Stimulated activated CD4-positive, alpha-beta T cell treated with anti-CD3 and anti-CD28 coated beads, Interleukin-12 subunit alpha, Interleukin-12 subunit beta, amount 100 ng/mL, for 4 hours (primary cell): ENCODE data around the gene WARS2.

Experiments
- DNase-seq: peaks from one replicate; pipeline ENCODE4 v3.0.0-alpha.2; 2020

Gene WARS2

GRCh38 chr1:119080586-119080985 lies 59.9 kb downstream of the WARS2 start:
- no peak for DNase-seq

DNA sequence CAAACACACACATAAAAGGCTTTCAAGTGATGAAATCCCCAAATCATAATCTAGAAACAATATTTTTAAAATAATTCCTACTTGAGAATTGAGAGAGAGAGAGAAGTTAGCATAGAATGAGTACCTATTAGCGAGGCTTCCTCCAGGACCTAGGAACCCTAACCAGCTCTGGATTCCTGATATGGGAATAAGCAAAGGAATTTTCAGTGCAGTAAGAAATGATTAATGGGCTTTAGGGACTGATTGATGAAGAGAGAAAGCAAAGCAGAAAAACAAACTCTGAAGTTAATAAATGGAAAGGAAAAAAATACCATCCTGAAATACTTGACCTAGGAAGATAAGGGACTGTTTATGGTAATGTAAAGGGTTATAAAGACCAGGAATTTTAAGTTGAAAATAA lies 60.6 kb downstream of the WARS2 start:
- no peak for DNase-seq

- DNase-seq: no peak
Measured at GRCh38 chr1:119075614-119076013, 64.8 kb downstream of the WARS2 start.

GRCh38 chr1:119071321-119071720 lies 69.1 kb downstream of the WARS2 start:
- DNase-seq: no peak

DNA sequence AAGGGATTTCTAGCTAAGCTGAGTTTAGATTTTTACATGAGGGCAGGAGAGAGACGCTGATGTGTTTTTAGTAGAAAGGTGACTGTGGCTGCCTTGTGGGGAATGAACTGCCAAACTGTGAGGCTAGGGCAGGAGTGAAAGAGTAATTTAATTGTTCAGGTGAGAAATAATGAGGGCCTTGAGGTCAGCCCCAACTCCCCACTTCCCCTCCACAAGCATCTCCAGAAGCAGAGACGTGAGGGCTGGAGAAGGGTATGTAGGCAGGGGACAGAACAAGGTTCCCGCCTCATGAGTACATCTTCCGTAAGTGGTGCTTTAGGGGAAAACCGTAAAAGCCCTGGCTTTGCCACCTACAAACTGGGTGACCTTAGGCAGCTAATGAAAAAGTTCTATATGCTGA lies 70.8 kb downstream of the WARS2 start:
- DNase-seq: no peak

- no peak for DNase-seq
Measured at GRCh38 chr1:119068427-119068826, 72.0 kb downstream of the WARS2 start.

DNA sequence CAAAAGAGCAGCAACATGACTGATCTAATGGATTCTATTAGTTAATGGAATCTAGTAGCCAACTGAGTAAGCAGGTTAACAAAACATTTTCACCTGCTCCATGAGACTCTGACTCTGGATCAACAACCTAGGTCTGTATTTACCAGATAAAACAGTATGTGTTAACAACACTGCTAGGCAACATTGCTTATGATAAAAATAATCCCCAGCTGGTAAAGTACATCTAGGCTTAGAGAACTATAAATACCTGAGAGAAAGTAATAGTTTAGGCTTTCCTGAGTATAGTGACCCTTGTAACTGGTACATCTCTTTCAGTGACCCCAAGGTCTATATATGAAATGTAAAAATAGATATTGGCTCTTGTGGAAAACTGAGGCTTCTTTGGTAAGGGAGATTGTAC lies 78.8 kb downstream of the WARS2 start:
- no peak for DNase-seq

DNA sequence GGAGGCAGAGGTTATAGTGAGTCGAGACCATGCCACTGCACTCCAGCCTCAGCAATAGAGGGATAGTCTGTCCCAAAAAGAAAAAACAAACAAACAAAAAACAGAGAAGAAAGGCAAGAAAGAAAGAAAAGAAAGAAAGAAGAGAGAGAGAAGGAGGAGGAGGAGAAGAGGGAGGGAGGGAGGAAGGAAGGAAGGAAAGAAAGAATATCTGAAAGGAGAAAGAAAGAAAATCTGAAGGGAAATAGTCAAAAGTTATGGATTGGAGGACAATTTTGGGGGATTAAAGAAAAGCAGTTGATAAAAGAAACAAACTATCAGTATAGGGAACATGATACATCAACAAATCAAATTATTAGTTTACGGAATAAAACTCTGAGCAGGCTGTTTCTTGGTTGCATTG lies 84.9 kb downstream of the WARS2 start:
- no peak for DNase-seq

DNA sequence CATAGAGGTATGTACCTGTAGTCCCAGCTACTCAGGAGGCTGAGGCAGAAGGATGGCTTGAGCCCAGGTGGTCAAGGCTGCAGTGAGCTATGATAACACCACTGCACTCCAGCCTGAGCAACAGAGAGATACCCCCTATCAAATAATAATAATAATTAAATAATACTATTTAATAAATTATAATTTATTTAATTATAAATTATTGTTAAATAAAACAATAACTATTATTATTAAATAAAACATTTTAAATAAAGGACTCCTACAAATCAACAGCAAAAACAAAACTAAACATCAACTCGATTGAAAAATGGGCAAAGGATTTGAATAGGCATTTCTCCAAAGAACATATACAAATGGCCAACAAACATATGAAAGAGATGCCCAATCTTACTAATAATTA lies 86.5 kb downstream of the WARS2 start:
- no peak for DNase-seq

- DNase-seq: no peak
Measured at GRCh38 chr1:119052267-119052666, 88.2 kb downstream of the WARS2 start.

DNA sequence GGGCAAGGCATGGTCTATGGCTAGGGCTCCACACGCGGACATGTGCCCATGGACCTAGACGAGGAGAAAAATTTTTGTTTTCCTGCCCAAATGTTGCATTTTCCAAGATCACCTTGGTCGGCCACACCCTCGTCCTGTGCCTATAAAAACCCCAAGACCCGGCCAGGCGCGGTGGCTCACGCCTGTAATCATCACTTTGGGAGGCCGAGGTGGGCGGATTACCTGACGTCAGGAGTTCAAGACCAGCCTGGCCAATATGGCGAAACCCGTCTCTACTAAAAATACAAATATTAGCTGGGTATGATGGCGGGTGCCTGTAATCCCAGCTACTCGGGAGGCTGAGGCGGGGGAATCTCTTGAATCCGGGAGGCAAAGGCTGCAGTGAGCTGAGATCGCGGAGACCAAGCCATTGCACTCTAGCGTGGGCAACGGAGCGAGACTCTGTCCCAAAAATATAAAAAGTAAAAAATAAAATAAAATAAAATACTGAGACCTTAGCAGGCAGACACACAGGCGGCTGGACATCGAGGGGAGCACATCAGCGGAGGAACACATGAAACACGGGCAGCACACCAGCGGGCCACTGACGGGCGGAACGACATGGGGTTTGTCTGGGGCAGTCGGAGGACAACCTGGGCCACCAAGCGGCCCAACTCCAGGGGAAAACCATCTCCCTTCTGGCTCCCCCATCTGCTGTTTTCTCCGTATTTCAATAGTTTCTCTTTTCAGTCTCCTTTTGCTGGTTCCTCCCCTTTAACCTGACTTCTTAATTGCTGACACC lies 91.6 kb downstream of the WARS2 start:
- no peak for DNase-seq

GRCh38 chr1:119046785-119047438 lies 93.5 kb downstream of the WARS2 start:
- DNase-seq: no peak

GRCh38 chr1:119046429-119046784 lies 94.0 kb downstream of the WARS2 start:
- no peak for DNase-seq

DNA sequence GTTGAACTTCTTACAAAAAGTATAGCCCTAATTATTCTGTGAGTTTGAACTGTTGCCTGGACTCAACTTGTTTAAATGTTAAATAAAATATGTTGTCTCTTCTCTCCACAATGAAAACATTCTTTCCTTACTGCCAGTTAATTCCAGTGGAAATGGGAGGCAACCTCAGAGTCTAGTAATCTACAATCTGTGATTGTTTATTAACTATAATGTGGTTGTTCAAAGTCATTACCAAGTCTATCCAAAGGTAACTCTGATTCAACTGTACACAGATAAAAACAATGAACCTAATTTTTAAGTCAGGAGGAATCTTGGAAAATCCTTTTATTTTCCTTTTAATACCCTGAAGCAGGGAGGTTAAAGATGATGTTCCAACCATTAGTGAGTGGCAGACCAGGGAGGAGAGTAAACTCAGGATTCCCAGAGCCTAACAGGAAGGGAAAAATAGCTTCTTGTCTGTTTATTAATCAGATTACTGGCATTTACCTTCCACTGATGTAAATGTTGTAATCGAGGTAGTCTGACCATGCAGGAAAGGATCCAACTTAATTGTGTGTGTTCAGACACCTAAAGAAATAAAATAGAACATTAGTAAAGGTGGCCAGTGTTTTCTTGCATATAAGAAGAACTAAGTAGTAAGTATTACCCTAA lies 95.2 kb downstream of the WARS2 start:
- DNase-seq: no peak

DNA sequence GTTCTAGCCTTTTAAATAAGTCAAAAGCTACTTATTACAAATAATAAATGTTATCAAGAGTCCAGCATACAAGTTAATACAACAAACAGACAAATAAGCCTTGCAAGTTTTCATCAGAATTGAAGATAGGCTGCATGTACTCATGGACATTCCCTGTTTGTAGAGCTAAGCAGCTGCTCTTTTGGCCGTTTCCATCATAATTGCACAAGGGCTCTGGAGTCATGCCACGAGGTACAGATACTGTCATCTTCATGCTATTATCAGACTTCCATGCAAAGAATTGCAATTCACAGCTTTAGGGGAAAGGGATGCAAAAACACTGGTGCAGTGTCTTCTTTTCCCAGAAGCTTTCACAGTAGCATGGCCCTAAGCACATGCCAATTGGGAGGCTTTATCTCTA lies 99.5 kb downstream of the WARS2 start:
- no peak for DNase-seq

DNA sequence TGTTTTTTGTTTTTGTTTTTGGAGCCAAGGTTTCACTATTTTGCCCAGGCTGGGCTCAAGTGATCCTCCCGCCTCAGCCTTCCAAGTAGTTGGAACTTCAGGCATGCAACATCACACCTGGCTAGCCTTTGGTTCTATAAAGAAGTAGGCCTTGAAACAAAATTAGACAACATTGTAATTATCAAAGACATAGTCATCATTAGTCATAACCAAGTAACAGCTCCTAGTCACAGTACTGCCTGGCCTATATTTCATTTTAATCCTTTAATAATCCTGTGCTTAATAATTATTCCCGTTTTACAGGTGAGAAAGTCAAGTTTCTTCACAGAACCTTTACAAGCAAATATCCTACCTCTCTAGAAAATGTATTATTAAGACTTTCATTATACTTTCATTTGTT lies 100.0 kb downstream of the WARS2 start:
- DNase-seq: no peak

DNA sequence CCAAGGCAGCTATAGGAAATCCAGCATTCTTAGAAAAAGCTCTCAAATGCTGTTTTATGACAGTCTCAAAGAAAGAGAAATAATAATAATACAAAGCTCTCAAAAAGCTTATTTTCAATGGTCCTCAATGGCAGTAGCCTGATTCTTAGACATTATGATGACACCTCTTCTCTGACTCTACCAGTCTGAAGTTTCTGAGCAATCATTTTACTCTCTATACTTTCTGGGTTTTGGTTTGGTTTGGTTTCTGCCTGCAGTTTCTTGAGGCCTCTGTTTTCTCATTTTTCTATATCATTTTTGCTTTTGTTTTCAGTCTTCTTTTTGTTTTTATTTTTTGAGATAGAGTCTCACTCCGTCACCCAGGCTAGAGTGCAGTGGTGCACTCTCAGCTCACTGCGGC lies 102.1 kb downstream of the WARS2 start:
- DNase-seq: no peak

GRCh38 chr1:119034359-119034758 lies 106.1 kb downstream of the WARS2 start:
- DNase-seq: no peak

GRCh38 chr1:119032986-119033385 lies 107.5 kb downstream of the WARS2 start:
- no peak for DNase-seq

- DNase-seq: no peak
Measured at GRCh38 chr1:119027759-119028158, 112.7 kb downstream of the WARS2 start.

DNA sequence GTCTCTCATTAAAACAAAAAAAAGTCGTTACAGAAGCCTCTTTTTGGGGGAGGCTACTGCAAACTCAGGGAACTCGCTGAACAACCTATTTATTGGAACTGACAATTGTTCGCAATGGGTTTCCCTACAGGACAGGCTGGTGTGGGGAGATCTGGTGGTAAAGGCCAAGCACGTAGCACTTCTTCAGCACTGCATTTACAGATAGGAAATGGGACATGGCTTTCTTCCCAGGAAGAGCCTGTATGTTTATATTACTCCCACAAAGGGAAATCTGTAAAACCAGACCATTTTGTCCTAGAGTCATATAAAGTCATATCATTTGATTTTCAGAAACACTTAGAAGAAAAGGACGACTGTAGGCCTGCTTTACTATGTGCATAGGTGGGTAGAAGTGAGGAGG lies 113.5 kb downstream of the WARS2 start:
- DNase-seq: no peak

DNA sequence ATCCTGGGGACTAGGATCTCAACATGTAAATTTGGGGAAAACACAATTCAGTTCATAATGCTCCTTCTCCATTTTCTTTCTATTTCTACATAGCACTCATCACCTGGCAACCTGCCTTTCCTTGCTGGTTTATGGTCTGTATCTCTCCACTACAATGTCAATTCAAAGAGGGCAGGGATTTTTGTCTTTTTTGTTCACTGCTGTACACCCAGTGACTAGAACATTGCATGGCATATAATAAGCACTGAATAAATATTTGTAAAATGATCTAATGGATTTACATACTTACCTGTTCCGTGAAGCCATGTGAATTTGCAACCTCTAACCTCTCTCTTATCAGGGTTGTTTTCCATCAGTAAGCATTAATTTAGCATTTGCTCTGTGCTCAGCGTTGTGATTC lies 124.9 kb downstream of the WARS2 start:
- DNase-seq: no peak

DNA sequence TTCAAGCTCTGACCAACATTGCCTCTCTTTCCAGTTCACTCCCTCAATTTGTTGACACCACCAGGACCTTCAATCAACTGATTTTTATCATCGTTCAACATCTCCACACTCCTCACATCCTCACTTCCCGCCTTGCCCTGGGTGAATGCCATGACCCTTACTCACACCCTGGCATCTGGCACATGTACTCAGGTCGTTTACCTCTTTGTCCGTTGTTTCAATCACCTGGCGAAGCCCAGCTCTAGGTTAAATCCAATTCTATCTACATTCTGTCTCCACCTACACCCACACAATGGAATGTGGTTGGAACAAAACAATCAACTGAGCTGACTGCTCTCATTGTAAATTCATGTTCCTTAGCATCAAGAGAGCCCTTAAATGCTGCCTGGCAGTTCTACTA lies 128.1 kb downstream of the WARS2 start:
- no peak for DNase-seq

DNA sequence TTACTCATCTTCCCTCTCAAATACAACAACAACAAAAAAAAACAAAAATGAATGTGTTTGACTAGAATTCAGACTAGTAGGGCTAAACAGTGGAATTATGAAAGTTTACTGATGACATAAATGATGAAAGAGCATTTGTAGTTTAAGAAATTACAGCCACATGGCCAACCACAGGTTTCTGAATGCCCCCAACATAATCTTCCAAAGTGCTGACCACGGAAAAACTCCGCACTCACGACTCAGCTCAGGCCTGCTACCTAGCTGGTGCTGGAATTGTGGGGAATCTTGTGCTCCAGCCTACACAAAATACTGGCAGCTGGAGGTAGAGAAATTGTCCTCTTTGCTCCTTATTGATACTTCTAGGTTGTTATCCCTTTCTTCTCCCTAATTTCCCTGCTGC lies 128.7 kb downstream of the WARS2 start:
- no peak for DNase-seq
